T-helper 1 cell treated with Interleukin-12 subunit alpha and Interleukin-12 subunit beta and Interleukin-4 antibody, amounts not matched to agents 30 μg/mL and 1 μg/mL, for 36 hours (primary cell): ENCODE measurements around the gene SMOC1.

Experiments used
- H3K27ac Mint-ChIP-seq: one replicate; pipeline ENCODE4 v1.8.0; 2021; ENCODE audit warnings: mild to moderate bottlenecking, mixed read lengths
- H3K27me3 Mint-ChIP-seq: one replicate; pipeline ENCODE4 v1.8.0; 2021; ENCODE audit warnings: low read depth, mixed read lengths
- H3K36me3 Mint-ChIP-seq: one replicate; pipeline ENCODE4 v1.8.0; 2021; ENCODE audit warnings: low read depth, mixed read lengths
- H3K4me1 Mint-ChIP-seq: one replicate; pipeline ENCODE4 v1.8.0; 2021; ENCODE audit warnings: low read depth, mixed read lengths
- H3K4me3 Mint-ChIP-seq: one replicate; pipeline ENCODE4 v1.8.0; 2021; ENCODE audit warnings: mild to moderate bottlenecking, moderate library complexity, mixed read lengths
- H3K9me3 Mint-ChIP-seq: one replicate; pipeline ENCODE4 v1.8.0; 2021; ENCODE audit warnings: mixed read lengths

SMOC1 gene

DNA sequence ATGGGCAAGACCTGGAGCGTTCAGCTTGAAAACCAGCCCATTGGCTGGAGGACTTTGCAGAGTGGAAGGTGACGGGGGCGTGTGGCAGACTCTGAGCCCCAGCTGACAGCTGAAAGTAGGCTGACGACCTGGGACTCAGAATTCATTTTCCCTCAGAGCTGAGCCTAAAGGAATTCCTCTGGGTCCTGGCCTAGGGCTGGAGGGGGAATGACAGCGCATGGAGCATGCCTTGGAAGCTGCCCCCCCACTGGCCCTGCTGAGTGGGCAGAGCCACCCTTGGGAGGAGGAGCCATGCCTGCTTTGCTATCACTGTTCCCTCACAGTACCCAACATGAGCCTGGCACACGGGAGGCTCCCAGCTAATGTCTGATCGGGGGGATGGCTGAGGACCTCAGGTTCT lies 25.4 kb upstream of the SMOC1 start:
- H3K36me3 Mint-ChIP-seq = no peaks in the 10 kb centered on the region
- H3K4me1 Mint-ChIP-seq = no peaks in the 10 kb centered on the region
- no peaks in the 10 kb centered on the region for H3K9me3 Mint-ChIP-seq
- H3K27ac Mint-ChIP-seq = no peak overlapping the region
- H3K4me3 Mint-ChIP-seq = no peak overlapping the region
- peaks cover 17% of the 10 kb centered on the region for H3K27me3 Mint-ChIP-seq

DNA sequence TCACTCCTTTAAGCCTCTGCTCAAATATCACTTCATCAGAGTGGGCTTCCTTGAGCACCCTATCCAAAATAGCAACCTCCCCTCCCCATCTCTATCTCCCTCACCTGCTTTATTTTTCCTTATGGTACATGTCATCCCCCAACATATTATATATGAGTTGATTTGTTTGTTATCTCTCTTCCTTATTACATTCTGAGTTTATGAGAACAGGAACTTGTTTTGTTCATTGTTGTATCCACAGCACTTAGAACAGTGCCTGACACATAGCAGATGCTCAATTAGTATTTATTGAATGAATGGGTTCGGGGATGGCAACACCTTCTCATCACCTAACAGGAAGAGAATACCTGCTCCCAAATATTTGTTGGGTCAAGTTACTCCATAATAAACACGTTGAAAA lies 24.6 kb upstream of the SMOC1 start:
- no peaks in the 10 kb centered on the region for H3K4me1 Mint-ChIP-seq
- no peaks in the 10 kb centered on the region for H3K9me3 Mint-ChIP-seq
- no peak overlapping the region for H3K27ac Mint-ChIP-seq
- H3K36me3 Mint-ChIP-seq = no peaks in the 10 kb centered on the region
- H3K4me3 Mint-ChIP-seq = no peak overlapping the region
- peaks cover 16% of the 10 kb centered on the region for H3K27me3 Mint-ChIP-seq

DNA sequence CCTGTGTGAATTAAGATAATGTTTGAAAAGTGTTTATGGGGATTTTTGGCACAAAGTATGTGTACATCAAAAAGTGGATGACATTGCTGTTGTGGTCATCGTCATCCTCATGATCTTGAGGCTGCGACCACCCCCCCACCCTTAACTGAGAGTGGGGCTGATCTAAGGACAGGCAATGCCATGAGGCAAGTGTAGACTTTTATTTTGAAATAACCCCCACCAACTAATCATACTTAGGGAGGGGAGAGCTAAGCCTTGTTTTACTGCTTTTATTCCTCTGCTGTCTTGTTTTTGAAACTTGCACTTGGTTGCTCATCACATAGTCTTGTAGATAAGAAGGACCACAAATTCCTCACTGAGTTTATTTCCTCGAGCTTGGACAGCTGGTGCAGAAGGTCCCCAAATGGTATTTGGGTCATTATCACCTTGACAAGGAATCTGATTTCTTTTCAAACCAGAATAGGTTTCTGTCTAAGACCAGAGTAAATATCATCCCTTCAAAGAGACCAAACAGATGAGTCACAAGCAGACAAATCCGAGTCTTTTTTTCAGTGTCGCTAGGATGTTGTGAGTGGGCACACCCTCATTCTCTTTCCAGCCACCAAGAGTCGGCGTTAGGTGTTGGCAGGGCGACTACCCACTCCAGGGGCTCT lies 23.9 kb upstream of the SMOC1 start:
- H3K4me1 Mint-ChIP-seq = no peaks in the 10 kb centered on the region
- no peak overlapping the region for H3K4me3 Mint-ChIP-seq
- H3K9me3 Mint-ChIP-seq = no peaks in the 10 kb centered on the region
- H3K27ac Mint-ChIP-seq = no peak overlapping the region
- peaks cover 14% of the 10 kb centered on the region for H3K27me3 Mint-ChIP-seq
- no peaks in the 10 kb centered on the region for H3K36me3 Mint-ChIP-seq

DNA sequence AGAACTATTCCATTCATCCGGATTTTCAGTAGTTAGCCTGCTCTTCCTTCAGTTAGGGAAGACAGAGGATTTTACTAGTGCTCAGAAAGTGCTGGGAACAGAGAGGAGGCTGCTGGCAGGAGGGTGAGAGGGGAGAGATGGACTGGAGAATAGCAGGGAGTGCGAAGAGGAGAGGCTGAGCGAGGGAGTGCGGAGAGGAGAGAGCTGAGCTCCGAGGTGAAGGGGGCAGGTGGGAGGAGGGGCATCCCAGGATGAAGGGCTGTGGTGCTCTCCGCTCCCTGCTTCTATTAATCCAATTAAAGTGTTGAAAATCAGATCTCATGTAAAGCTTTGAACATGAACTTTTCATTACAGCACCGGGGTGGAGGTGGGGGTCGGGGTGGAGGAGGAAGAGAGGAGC lies 20.4 kb upstream of the SMOC1 start:
- no peaks in the 10 kb centered on the region for H3K4me1 Mint-ChIP-seq
- H3K4me3 Mint-ChIP-seq = no peak overlapping the region
- H3K36me3 Mint-ChIP-seq = no peaks in the 10 kb centered on the region
- peaks cover 18% of the 10 kb centered on the region for H3K27me3 Mint-ChIP-seq
- no peaks in the 10 kb centered on the region for H3K9me3 Mint-ChIP-seq
- H3K27ac Mint-ChIP-seq = no peak overlapping the region

DNA sequence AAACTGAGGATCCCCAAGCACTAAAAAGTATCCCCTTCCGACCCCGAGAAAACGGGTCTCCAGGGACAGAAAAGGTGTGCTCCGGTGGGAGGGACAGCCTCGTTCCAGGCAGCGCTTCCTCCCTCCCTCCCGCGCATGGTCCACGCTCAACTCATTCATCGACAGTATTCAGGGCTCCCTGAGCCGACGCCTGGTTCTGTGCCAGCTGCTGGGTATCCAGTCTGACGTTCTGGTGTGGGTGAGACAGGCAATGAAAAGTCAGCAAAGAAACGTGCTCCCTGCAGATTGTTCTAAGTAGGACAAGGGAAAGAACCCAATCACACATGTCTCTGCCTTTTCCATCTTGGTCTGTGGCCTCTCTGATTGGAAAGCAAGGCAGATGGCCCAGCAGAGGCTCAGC lies 19.6 kb upstream of the SMOC1 start:
- Mint-ChIP-seq H3K27ac (no peak overlapping the region), H3K36me3 (no peaks in the 10 kb centered on the region), H3K9me3 (peaks cover 4% of the 10 kb centered on the region), H3K27me3 (peaks cover 22% of the 10 kb centered on the region), H3K4me1 (no peaks in the 10 kb centered on the region), H3K4me3 (no peak overlapping the region)

DNA sequence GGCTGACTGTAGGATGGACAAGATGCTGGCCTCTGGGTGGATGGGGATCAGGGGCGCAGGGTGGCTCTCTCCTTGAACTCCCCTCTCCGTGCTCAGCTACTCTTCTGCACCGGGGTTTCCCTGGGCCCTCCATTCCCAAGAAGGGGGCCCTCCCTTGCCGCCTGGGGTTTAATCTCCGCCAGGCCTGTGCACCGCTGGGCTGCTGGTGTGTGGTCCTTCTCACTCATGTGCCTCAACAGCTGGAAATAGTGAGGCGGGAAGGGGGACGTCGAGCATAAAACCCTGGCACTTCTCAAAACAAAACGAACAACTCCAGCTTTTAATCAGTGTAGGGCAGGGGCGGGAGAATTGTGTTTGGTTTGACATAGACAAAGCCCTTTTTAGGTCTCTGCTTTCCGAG lies 19.0 kb upstream of the SMOC1 start:
- Mint-ChIP-seq H3K27ac (no peak overlapping the region), H3K36me3 (no peaks in the 10 kb centered on the region), H3K4me1 (no peaks in the 10 kb centered on the region), H3K27me3 (peaks cover 22% of the 10 kb centered on the region), H3K9me3 (peaks cover 7% of the 10 kb centered on the region), H3K4me3 (no peak overlapping the region)

DNA sequence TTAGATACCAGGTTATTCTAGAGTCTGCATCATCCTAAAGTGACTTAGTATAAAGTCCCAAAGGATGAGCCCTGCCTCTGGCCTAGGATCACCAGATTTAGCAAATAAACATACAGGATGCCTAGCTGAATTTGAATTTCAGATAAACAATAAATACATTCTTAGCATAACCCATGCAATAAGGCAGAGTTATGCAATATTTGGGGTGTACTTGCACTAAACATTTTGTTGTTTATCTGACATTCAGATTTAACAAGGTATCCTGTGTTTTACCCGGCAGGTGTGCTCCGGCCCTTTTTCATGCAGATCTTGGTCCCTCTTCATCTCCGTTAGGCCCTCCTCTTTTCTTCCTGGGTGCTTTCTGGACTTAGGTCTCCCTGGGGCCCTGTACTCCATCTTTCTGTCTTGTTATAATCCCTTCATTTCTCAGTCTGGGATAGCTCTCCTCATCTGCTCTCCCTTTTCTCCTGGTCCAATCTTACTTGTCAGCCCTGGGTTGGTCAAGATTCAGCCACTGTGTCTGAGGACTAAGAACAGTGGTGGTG lies 18.1 kb upstream of the SMOC1 start:
- Mint-ChIP-seq H3K4me3 (no peak overlapping the region), H3K27ac (no peak overlapping the region), H3K9me3 (peaks cover 7% of the 10 kb centered on the region), H3K4me1 (no peaks in the 10 kb centered on the region), H3K27me3 (peaks cover 16% of the 10 kb centered on the region), H3K36me3 (no peaks in the 10 kb centered on the region)

DNA sequence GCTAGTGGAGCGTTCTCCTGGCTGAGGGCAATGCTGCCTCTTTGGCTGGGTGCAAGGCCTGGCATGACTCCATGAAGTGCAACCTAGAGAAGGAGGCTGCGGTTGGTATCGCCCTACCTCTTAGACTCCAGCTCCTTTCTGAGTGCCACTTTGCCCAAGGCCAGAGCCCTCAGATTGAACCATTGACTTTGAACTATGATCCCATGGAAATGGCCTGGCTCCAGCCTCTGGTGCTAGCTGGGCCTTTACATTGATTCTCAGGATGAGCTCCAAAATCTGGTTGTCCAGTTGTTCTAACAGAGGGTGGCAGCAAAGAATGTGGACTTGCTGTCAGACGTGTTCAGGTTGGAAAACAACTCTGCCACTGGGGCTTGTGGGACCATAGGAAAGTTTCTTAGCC lies 16.1 kb upstream of the SMOC1 start:
- H3K4me1 Mint-ChIP-seq = no peaks in the 10 kb centered on the region
- no peak overlapping the region for H3K4me3 Mint-ChIP-seq
- peaks cover 7% of the 10 kb centered on the region for H3K9me3 Mint-ChIP-seq
- H3K27me3 Mint-ChIP-seq = peaks cover 18% of the 10 kb centered on the region
- no peak overlapping the region for H3K27ac Mint-ChIP-seq
- no peaks in the 10 kb centered on the region for H3K36me3 Mint-ChIP-seq

DNA sequence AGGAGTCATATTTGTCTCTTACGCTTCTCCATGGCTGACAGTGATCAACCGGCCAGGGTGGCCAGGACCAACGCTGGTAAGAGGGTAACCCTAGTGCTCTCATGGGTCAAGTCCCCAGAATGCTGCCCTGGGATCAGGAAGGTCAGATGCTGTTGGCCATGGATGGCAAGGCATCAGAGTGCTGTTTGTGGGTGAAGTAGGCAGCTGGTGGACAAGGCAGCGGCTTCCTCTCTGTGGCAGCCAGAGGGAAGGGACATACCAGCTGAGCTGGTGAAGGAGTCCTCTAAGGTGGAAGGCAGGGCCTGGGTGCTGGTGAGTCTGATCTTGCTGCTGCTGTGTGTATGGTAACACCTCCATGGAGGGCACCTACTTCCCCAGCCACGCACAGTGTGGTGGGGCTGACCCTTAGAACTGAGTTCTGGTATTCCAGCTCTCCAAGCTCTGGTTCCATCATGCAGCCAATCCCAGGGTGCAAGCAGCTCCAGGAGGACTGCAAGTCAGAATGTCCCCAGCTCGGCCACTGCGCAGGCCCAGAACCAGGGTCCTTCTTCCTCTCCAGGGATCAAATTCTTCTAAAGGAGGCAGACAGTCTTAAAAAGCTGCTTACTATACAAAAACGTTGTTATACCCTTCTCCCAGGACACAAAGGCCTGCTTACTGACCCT lies 13.4 kb upstream of the SMOC1 start:
- Mint-ChIP-seq H3K4me1 (no peaks in the 10 kb centered on the region), H3K27ac (no peak overlapping the region), H3K27me3 (peaks cover 24% of the 10 kb centered on the region), H3K4me3 (no peak overlapping the region), H3K36me3 (no peaks in the 10 kb centered on the region), H3K9me3 (peaks cover 7% of the 10 kb centered on the region)

DNA sequence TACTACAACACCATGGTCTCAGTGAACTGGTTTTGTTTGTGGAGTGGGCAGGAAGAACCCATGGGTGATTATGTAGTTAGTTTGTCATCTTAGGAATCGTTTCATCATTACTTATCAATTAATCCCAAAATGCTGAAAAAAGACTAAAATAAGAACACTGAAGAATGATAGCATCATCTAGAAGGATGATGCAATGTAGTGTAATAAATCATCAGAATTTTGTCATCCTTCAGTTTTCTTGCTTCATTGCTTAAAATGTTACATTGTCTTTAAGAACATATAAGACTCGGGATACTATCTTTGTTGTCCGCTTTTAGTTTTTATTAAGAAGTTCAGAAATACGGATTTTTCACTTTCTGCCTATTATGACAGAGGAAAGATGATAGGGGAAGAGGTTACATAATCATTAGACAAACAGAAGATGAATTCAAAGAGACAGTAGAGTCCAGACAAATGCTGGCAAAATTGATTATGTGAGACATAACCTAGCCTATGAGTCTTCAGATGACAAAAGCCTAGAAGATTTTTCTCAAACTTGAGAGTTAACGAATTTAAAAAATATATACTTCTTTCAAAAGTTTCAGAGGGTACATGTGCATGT lies 10.8 kb upstream of the SMOC1 start:
- Mint-ChIP-seq H3K4me1 (no peaks in the 10 kb centered on the region), H3K27me3 (peaks cover 25% of the 10 kb centered on the region), H3K9me3 (peaks cover 7% of the 10 kb centered on the region), H3K27ac (no peak overlapping the region), H3K36me3 (no peaks in the 10 kb centered on the region), H3K4me3 (no peak overlapping the region)

DNA sequence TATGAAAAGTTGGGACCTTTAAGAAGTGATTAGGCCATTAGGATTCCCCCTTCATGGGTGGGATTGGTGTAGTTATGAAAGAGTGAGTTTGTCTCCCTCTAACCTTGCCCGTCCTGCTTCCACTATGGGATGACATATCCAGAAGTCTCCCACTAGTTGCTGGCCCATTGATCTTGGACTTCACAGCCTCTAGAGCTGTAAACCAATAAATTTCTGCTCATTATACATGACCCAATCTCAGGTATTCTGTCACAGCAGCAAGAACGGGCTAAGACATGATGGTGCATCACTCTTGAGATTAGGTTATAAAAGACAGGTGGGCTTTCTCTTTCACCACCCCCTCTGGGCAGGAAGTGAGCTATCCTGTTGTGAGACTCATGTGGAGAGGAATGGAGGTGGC lies 8.6 kb upstream of the SMOC1 start:
- no peaks in the 10 kb centered on the region for H3K4me1 Mint-ChIP-seq
- no peak overlapping the region for H3K27ac Mint-ChIP-seq
- no peaks in the 10 kb centered on the region for H3K9me3 Mint-ChIP-seq
- H3K4me3 Mint-ChIP-seq = no peak overlapping the region
- H3K27me3 Mint-ChIP-seq = peaks cover 22% of the 10 kb centered on the region
- H3K36me3 Mint-ChIP-seq = no peaks in the 10 kb centered on the region

DNA sequence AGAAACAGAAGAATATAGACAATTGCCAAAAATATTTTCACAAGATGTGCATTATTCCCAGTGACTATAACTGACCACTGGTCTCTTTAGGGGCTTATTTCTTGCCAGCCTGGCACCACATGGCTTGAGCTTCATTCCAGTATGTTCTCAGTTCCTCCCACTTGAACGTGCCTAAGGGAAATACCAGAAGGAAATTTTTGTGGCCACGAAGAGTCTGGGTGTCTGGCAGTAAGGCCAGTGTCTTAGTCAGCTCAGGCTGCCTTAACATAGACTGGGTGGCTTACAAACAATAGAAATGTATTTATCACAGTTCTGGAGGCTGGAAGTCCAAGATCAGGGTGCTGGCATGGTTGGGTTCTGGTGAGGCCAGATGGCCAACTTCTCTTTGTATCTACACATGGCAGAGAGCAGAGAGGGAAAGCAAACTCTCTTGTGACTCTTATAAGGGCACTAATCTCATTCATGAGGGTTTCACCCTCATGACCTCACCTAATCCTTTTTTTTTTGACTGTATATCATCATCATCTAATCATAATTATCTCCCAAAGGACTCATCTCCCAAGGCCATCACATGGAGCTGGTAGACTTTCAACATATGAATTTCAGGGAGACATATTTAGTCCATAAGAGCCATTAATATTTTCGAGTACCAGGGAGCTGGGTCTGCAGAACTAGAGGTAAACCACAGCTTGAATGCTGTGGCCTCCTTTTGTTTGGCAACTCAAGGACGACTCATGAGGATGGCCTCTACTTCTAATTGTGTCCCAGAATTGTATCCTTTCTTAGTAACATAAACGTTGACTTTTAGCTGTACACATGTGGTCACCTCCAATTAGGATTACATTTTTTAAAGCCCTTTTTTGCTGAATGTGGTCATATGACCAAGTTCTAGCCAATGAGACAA lies 5.1 kb upstream of the SMOC1 start:
- Mint-ChIP-seq H3K27ac (no peak overlapping the region), H3K4me3 (no peak overlapping the region), H3K4me1 (no peaks in the 10 kb centered on the region), H3K9me3 (no peaks in the 10 kb centered on the region), H3K36me3 (no peaks in the 10 kb centered on the region), H3K27me3 (peaks cover 38% of the 10 kb centered on the region)

DNA sequence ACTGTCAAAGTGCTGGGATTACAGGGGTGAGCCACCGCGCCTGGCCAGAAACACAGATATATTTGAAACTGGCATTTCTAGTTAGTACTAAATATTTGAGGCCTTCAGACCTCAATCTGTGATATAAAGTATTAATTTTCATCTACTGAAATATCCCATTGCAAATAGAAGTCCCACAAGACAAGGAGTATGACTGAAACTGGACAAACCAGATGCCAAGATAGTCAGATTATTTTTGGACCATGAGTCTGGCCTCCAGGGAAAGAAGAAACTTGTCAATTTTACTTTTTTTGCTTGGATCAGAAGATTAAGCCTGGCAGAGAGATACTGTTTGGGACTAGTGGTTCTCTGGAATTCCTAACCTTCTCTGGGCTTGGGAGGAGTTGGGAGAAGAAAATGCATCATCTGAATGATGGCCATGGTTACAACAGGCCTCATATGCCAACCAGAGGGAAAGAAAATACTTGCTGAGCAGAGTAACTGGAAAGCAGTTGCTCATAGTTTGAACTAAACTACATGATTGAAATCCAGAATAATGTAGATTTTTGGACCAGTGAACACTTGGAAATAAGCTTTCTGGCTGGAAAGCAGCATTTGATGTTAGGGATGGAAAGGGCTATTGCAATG lies 2.9 kb upstream of the SMOC1 start:
- Mint-ChIP-seq H3K27me3 (peaks cover 55% of the 10 kb centered on the region), H3K4me3 (no peak overlapping the region), H3K27ac (no peak overlapping the region), H3K9me3 (no peaks in the 10 kb centered on the region), H3K4me1 (no peaks in the 10 kb centered on the region), H3K36me3 (no peaks in the 10 kb centered on the region)

DNA sequence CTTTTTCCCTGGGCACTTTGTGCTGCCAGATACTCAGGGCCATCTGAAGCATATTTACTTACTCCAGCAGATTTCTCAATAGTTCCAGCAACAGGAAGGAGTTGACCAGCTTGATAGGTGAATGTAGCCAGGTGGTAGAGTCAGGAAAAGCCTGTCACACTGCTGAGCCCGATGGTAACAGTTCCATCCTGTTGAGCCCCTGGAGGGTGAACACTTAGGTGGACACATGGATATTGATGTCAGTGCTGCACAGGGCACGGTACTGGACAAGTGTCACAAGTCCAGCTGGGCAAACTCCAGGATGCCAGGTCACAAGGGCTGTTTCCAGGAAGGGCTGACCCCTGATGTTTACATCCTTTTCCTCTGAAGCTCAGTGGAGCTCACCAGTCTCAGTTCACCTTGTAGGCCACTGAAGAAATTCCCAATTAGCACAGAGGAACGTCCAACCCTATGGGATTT lies 2.3 kb upstream of the SMOC1 start:
- Mint-ChIP-seq H3K4me3 (no peak overlapping the region), H3K27ac (no peak overlapping the region), H3K36me3 (no peaks in the 10 kb centered on the region), H3K9me3 (no peaks in the 10 kb centered on the region), H3K4me1 (no peaks in the 10 kb centered on the region), H3K27me3 (peaks cover 61% of the 10 kb centered on the region)
